ENCODE results near the gene RAD51B.
A peak's percentile ranks its signal among the peaks of the same experiment; 100 is the strongest.

Gene RAD51B

GRCh38 chr14:68744613-68745012 lies 925.0 kb downstream of the RAD51B start:
- H3K4me3 Mint-ChIP-seq = no peak overlapping the region
- H3K36me3 Mint-ChIP-seq (ENCODE audit: low read depth) = peaks cover 6% of the 10 kb centered on the region
- H3K4me1 Mint-ChIP-seq (ENCODE audit: low read depth) = peaks cover 1% of the 10 kb centered on the region
- H3K9me3 Mint-ChIP-seq = peaks cover 13% of the 10 kb centered on the region
- H3K27me3 Mint-ChIP-seq (ENCODE audit: low read depth) = peaks cover 15% of the 10 kb centered on the region
- H3K27ac Mint-ChIP-seq = no peak overlapping the region

- Mint-ChIP-seq H3K4me1 (ENCODE audit: low read depth) (no peaks in the 10 kb centered on the region), H3K4me3 (no peak overlapping the region), H3K27ac (no peak overlapping the region), H3K36me3 (ENCODE audit: low read depth) (peaks cover 3% of the 10 kb centered on the region), H3K9me3 (no peaks in the 10 kb centered on the region), H3K27me3 (ENCODE audit: low read depth) (peaks cover 21% of the 10 kb centered on the region)
Observed at GRCh38 chr14:68747393-68747792, 927.8 kb downstream of the RAD51B start.

GRCh38 chr14:68748260-68748659 lies 928.7 kb downstream of the RAD51B start:
- Mint-ChIP-seq H3K27me3 (ENCODE audit: low read depth) (peaks cover 21% of the 10 kb centered on the region), H3K27ac (no peak overlapping the region), H3K4me3 (no peak overlapping the region)

GRCh38 chr14:68748691-68749090 lies 929.1 kb downstream of the RAD51B start:
- Mint-ChIP-seq H3K4me3 (no peak overlapping the region), H3K27me3 (ENCODE audit: low read depth) (peaks cover 21% of the 10 kb centered on the region), H3K9me3 (no peaks in the 10 kb centered on the region), H3K36me3 (ENCODE audit: low read depth) (no peaks in the 10 kb centered on the region), H3K27ac (no peak overlapping the region), H3K4me1 (ENCODE audit: low read depth) (no peaks in the 10 kb centered on the region)

More at GRCh38 chr14:68748260-68748659, 928.7 kb downstream of the RAD51B start:
- Mint-ChIP-seq H3K4me1 (ENCODE audit: low read depth) (no peaks in the 10 kb centered on the region), H3K9me3 (no peaks in the 10 kb centered on the region), H3K36me3 (ENCODE audit: low read depth) (peaks cover under 1% of the 10 kb centered on the region)

GRCh38 chr14:68749487-68750475 lies 930.2 kb downstream of the RAD51B start:
- Mint-ChIP-seq H3K36me3 (ENCODE audit: low read depth) (no peaks in the 10 kb centered on the region), H3K4me3 (no peak overlapping the region), H3K27me3 (ENCODE audit: low read depth) (peaks cover 16% of the 10 kb centered on the region), H3K27ac (no peak overlapping the region), H3K9me3 (no peaks in the 10 kb centered on the region), H3K4me1 (ENCODE audit: low read depth) (no peaks in the 10 kb centered on the region)

GRCh38 chr14:68752271-68753006 lies 932.9 kb downstream of the RAD51B start:
- Mint-ChIP-seq H3K4me1 (ENCODE audit: low read depth) (peaks cover 2% of the 10 kb centered on the region), H3K4me3 (no peak overlapping the region), H3K27me3 (ENCODE audit: low read depth) (peaks cover 12% of the 10 kb centered on the region), H3K9me3 (no peaks in the 10 kb centered on the region), H3K27ac (no peak overlapping the region), H3K36me3 (ENCODE audit: low read depth) (no peaks in the 10 kb centered on the region)

GRCh38 chr14:68753690-68754089 lies 934.1 kb downstream of the RAD51B start:
- H3K9me3 Mint-ChIP-seq = no peaks in the 10 kb centered on the region
- no peak overlapping the region for H3K27ac Mint-ChIP-seq
- H3K4me3 Mint-ChIP-seq = no peak overlapping the region
- no peaks in the 10 kb centered on the region for H3K36me3 Mint-ChIP-seq (ENCODE audit: low read depth)
- peaks cover 6% of the 10 kb centered on the region for H3K4me1 Mint-ChIP-seq (ENCODE audit: low read depth)
- peaks cover 6% of the 10 kb centered on the region for H3K27me3 Mint-ChIP-seq (ENCODE audit: low read depth)

- no peaks in the 10 kb centered on the region for H3K9me3 Mint-ChIP-seq
- no peak overlapping the region for H3K4me3 Mint-ChIP-seq
- H3K27me3 Mint-ChIP-seq (ENCODE audit: low read depth) = peaks cover 6% of the 10 kb centered on the region
- H3K27ac Mint-ChIP-seq = no peak overlapping the region
- H3K36me3 Mint-ChIP-seq (ENCODE audit: low read depth) = no peaks in the 10 kb centered on the region
- H3K4me1 Mint-ChIP-seq (ENCODE audit: low read depth) = peaks cover 6% of the 10 kb centered on the region
Observed at GRCh38 chr14:68755016-68755353, 935.4 kb downstream of the RAD51B start.

- H3K9me3 Mint-ChIP-seq = no peaks in the 10 kb centered on the region
- peaks cover 6% of the 10 kb centered on the region for H3K27me3 Mint-ChIP-seq (ENCODE audit: low read depth)
- H3K4me3 Mint-ChIP-seq = no peak overlapping the region
- no peak overlapping the region for H3K27ac Mint-ChIP-seq
- peaks cover 6% of the 10 kb centered on the region for H3K4me1 Mint-ChIP-seq (ENCODE audit: low read depth)
- H3K36me3 Mint-ChIP-seq (ENCODE audit: low read depth) = no peaks in the 10 kb centered on the region
Observed at GRCh38 chr14:68756000-68756481, 936.5 kb downstream of the RAD51B start.

- H3K4me3 Mint-ChIP-seq = no peak overlapping the region
Observed at GRCh38 chr14:68756734-68757133, 937.2 kb downstream of the RAD51B start.

GRCh38 chr14:68757618-68758081 lies 938.1 kb downstream of the RAD51B start:
- no peak overlapping the region for H3K4me3 Mint-ChIP-seq
- H3K27ac Mint-ChIP-seq = no peak overlapping the region
- no peaks in the 10 kb centered on the region for H3K9me3 Mint-ChIP-seq
- H3K4me1 Mint-ChIP-seq (ENCODE audit: low read depth) = peaks cover 6% of the 10 kb centered on the region
- no peaks in the 10 kb centered on the region for H3K36me3 Mint-ChIP-seq (ENCODE audit: low read depth)
- no peaks in the 10 kb centered on the region for H3K27me3 Mint-ChIP-seq (ENCODE audit: low read depth)

More at GRCh38 chr14:68756734-68757133, 937.2 kb downstream of the RAD51B start:
- H3K36me3 Mint-ChIP-seq (ENCODE audit: low read depth) = no peaks in the 10 kb centered on the region
- no peaks in the 10 kb centered on the region for H3K9me3 Mint-ChIP-seq
- H3K4me1 Mint-ChIP-seq (ENCODE audit: low read depth) = peaks cover 6% of the 10 kb centered on the region
- no peak overlapping the region for H3K27ac Mint-ChIP-seq
- peaks cover 5% of the 10 kb centered on the region for H3K27me3 Mint-ChIP-seq (ENCODE audit: low read depth)

GRCh38 chr14:68758301-68758700 lies 938.7 kb downstream of the RAD51B start:
- Mint-ChIP-seq H3K4me1 (ENCODE audit: low read depth) (peaks cover 6% of the 10 kb centered on the region), H3K4me3 (no peak overlapping the region), H3K9me3 (no peaks in the 10 kb centered on the region), H3K36me3 (ENCODE audit: low read depth) (no peaks in the 10 kb centered on the region), H3K27ac (no peak overlapping the region), H3K27me3 (ENCODE audit: low read depth) (no peaks in the 10 kb centered on the region)

- H3K27me3 Mint-ChIP-seq (ENCODE audit: low read depth) = no peaks in the 10 kb centered on the region
- H3K4me1 Mint-ChIP-seq (ENCODE audit: low read depth) = peaks cover 6% of the 10 kb centered on the region
- H3K36me3 Mint-ChIP-seq (ENCODE audit: low read depth) = no peaks in the 10 kb centered on the region
- H3K4me3 Mint-ChIP-seq = no peak overlapping the region
- no peak overlapping the region for H3K27ac Mint-ChIP-seq
- no peaks in the 10 kb centered on the region for H3K9me3 Mint-ChIP-seq
Observed at GRCh38 chr14:68759017-68759560, 939.5 kb downstream of the RAD51B start.

- H3K4me3 Mint-ChIP-seq = no peak overlapping the region
- H3K9me3 Mint-ChIP-seq = no peaks in the 10 kb centered on the region
- H3K36me3 Mint-ChIP-seq (ENCODE audit: low read depth) = no peaks in the 10 kb centered on the region
- H3K4me1 Mint-ChIP-seq (ENCODE audit: low read depth) = peaks cover 8% of the 10 kb centered on the region
- H3K27me3 Mint-ChIP-seq (ENCODE audit: low read depth) = no peaks in the 10 kb centered on the region
- H3K27ac Mint-ChIP-seq = peak overlapping the region; percentile 20
Observed at GRCh38 chr14:68759937-68760336, 940.4 kb downstream of the RAD51B start.

Measured in T-helper 1 cell treated with Interleukin-12 subunit alpha and Interleukin-12 subunit beta and Interleukin-4 antibody, amounts not matched to agents 30 μg/mL and 1 μg/mL, for 36 hours (primary cell).